ENCODE measurements around the gene SYT17.

DNA sequence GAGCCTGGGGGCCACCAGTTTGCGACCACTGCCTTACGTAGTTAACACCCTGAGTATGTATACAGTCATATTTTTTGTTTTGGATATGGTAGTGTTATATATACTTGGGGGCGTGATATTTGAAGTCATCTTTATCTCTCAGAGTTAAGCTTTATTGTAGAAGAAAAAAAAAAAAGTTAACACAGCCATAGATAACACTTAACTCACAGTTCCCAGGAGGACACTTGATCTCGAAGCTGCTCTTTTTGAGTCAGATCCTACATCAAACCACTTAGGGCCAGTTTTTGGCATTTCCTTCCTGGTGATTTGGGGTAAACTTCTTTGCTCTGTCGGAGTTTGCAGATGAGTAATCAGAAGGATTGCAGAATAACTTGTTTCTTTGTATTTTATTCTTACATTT, 48.5 kb upstream of the SYT17 start:
- TF ChIP-seq, protein P1, sequence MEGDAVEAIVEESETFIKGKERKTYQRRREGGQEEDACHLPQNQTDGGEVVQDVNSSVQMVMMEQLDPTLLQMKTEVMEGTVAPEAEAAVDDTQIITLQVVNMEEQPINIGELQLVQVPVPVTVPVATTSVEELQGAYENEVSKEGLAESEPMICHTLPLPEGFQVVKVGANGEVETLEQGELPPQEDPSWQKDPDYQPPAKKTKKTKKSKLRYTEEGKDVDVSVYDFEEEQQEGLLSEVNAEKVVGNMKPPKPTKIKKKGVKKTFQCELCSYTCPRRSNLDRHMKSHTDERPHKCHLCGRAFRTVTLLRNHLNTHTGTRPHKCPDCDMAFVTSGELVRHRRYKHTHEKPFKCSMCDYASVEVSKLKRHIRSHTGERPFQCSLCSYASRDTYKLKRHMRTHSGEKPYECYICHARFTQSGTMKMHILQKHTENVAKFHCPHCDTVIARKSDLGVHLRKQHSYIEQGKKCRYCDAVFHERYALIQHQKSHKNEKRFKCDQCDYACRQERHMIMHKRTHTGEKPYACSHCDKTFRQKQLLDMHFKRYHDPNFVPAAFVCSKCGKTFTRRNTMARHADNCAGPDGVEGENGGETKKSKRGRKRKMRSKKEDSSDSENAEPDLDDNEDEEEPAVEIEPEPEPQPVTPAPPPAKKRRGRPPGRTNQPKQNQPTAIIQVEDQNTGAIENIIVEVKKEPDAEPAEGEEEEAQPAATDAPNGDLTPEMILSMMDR (IDR thresholded peaks at IDR 0.05; ENCODE audit: borderline replicate concordance, extremely low read depth, low read length, poor library complexity, severe bottlenecking): no peak
- no peak for TF ChIP-seq EZH2 (IDR thresholded peaks at IDR 0.05; ENCODE audit: borderline replicate concordance, low read depth, low read length, severe bottlenecking)

Measured in DND-41 (cell line).